A549 (cell line): ENCODE measurements around the gene PPP1R12C.
A peak's percentile ranks its signal among the peaks of the same experiment; 100 is the strongest.

Source experiments
- BCL3 ChIP-seq: fragments of >200 bp; sonication (Bioruptor Twin); formaldehyde crosslinking; IDR thresholded peaks from 3 replicates; pipeline ENCODE4 v1.6.1; 2016
- CTCF ChIP-seq: fragments of >200 bp; sonication (Bioruptor Twin); formaldehyde crosslinking; IDR thresholded peaks from 3 replicates; pipeline ENCODE4 v1.5.1; 2016
- E2F6 ChIP-seq: IDR thresholded peaks from 2 replicates; pipeline ENCODE4 v1.6.1; 2012; ENCODE audit warnings: low read depth, borderline replicate concordance
- EP300 ChIP-seq, 2 experiments: fragments of >200 bp; sonication (Bioruptor Twin); formaldehyde crosslinking; IDR thresholded peaks; 2 replicates in 1 of 2; 3 replicates in 1 of 2; pipeline ENCODE4 v1.6.1; 2016 to 2017
- JUN ChIP-seq, 2 experiments: fragments of >200 bp; sonication (Bioruptor Twin); formaldehyde crosslinking; IDR thresholded peaks; 2 replicates in 1 of 2; 3 replicates in 1 of 2; pipeline ENCODE4 v1.6.1; 2016 to 2017
- KDM5A ChIP-seq: fragments of 200-600 bp; sonication (generic); IDR thresholded peaks from 2 replicates; pipeline ENCODE4 v1.6.1; 2016; ENCODE audit warnings: antibody characterized with exemption, mild to moderate bottlenecking
- POLR2A ChIP-seq: IDR thresholded peaks from 2 replicates; pipeline ENCODE4 v1.6.1; 2012; ENCODE audit warnings: mild to moderate bottlenecking, low read length
- REST ChIP-seq: fragments of 200-600 bp; sonication (generic); IDR thresholded peaks from 2 replicates; pipeline ENCODE4 v1.6.1; 2016; ENCODE audit warnings: antibody characterized with exemption, mild to moderate bottlenecking, moderate library complexity

- TF ChIP-seq EP300 (IDR thresholded peaks at IDR 0.05) (no peak), JUN (IDR thresholded peaks at IDR 0.05) (peak; percentile 74 to 90; a peak in 4 of 5 replicates), REST (no peak), CTCF (no peak), E2F6 (no peak), KDM5A (no peak), POLR2A (peak; percentile 34), BCL3 (peak; percentile 87)
Measured at GRCh38 chr19:55116859-55117662, at the start of gene PPP1R12C.
